Loucy (cell line): ENCODE results near the gene EEF1G.
A peak's percentile ranks its signal among the peaks of the same experiment; 100 is the strongest.
"Not testable (repeated sequence)": the region's sequence is repeated elsewhere in the genome, so short reads cannot be mapped to it uniquely, and the experiment has no call there.

Source experiments
- H2AFZ ChIP-seq: fragments of 200-600 bp; sonication (generic); 2 replicates; pipeline ENCODE4 v1.6.0; 2016; ENCODE audit warnings: antibody characterized with exemption, mild to moderate bottlenecking, low read length, moderate library complexity
- H3F3A ChIP-seq: fragments of 200-600 bp; 2 replicates; pipeline ENCODE4 v1.6.0; 2016; ENCODE audit warnings: antibody characterized with exemption, low read depth, mild to moderate bottlenecking
- H3K27me3 ChIP-seq: fragments of 200-600 bp; sonication (generic); 2 replicates; pipeline ENCODE4 v1.6.1; 2014; ENCODE audit warnings: low read length, mild to moderate bottlenecking; ENCODE audit not compliant: insufficient read depth, poor library complexity, severe bottlenecking
- H3K36me3 ChIP-seq: fragments of 200-600 bp; sonication (generic); 2 replicates; pipeline ENCODE4 v1.6.1; 2016; ENCODE audit warnings: low read length; ENCODE audit not compliant: insufficient read depth
- H3K4me1 ChIP-seq: fragments of 200-600 bp; sonication (generic); 2 replicates; pipeline ENCODE4 v1.5.1; 2014; ENCODE audit warnings: low read length, mild to moderate bottlenecking; ENCODE audit not compliant: insufficient read depth, poor library complexity, severe bottlenecking
- H3K4me2 ChIP-seq: fragments of 200-600 bp; sonication (generic); 2 replicates; pipeline ENCODE4 v1.6.0; 2014; ENCODE audit warnings: antibody characterized with exemption, low read length, low read depth, mild to moderate bottlenecking; ENCODE audit not compliant: poor library complexity, severe bottlenecking
- H3K4me3 ChIP-seq: fragments of 200-600 bp; sonication (generic); 2 replicates; pipeline ENCODE4 v1.5.1; 2014; ENCODE audit warnings: low read length, mild to moderate bottlenecking, mixed read lengths; ENCODE audit not compliant: poor library complexity, severe bottlenecking
- H3K79me2 ChIP-seq: fragments of 200-600 bp; sonication (generic); 2 replicates; pipeline ENCODE4 v1.6.1; 2014; ENCODE audit warnings: low read length; ENCODE audit not compliant: insufficient read depth
- H3K9ac ChIP-seq: fragments of 200-600 bp; sonication (generic); 2 replicates; pipeline ENCODE4 v1.6.0; 2014; ENCODE audit warnings: mild to moderate bottlenecking, low read depth, low read length, moderate library complexity; ENCODE audit not compliant: poor library complexity, severe bottlenecking
- H3K9me2 ChIP-seq: fragments of 200-600 bp; sonication (generic); replicated peaks from 2 replicates; pipeline ENCODE4 v1.6.1; 2016; ENCODE audit warnings: low read depth, low read length, mixed read lengths
- H3K9me3 ChIP-seq: fragments of 200-600 bp; sonication (generic); 2 replicates; pipeline ENCODE4 v1.6.1; 2014; ENCODE audit warnings: mild to moderate bottlenecking, antibody characterized with exemption, low read length, low read depth; ENCODE audit not compliant: insufficient read depth
- H4K20me1 ChIP-seq: fragments of 200-600 bp; sonication (generic); 2 replicates; pipeline ENCODE4 v1.6.0; 2014; ENCODE audit warnings: antibody characterized with exemption, low read length, mild to moderate bottlenecking; ENCODE audit not compliant: insufficient read depth, poor library complexity, severe bottlenecking
- CTCF ChIP-seq: fragments of 200-600 bp; sonication (generic); conservative IDR thresholded peaks from 2 replicates; pipeline ENCODE4 v1.5.1; 2014; ENCODE audit warnings: mild to moderate bottlenecking, antibody characterized with exemption, low read length
- EZH2phosphoT487 ChIP-seq: fragments of 200-600 bp; IDR thresholded peaks from 2 replicates; pipeline ENCODE4 v1.6.1; 2018; ENCODE audit warnings: antibody characterized with exemption, mild to moderate bottlenecking, moderate library complexity, borderline replicate concordance

The EEF1G gene

GRCh38 chr11:62621027-62621566, 47.4 kb upstream of the EEF1G start:
- Histone ChIP-seq H3K4me1 (peaks cover 12% of the 10 kb centered on the region), H3K79me2 (peaks cover 21% of the 10 kb centered on the region), H3K9me3 (no peaks in the 10 kb centered on the region), H3F3A (peaks cover 15% of the 10 kb centered on the region), H3K4me3 (peak overlapping the region; percentile 83), H3K9me2 (no peaks in the 10 kb centered on the region), H3K4me2 (peak overlapping the region; percentile 89), H3K36me3 (peaks cover 13% of the 10 kb centered on the region; the same call in 1 of the 2 replicates), H3K27me3 (no peaks in the 10 kb centered on the region), H2AFZ (peak overlapping the region; percentile 52; the same call in 1 of the 2 replicates), H3K9ac (peak overlapping the region; percentile 88), H4K20me1 (no peaks in the 10 kb centered on the region)
- no peak for TF ChIP-seq CTCF
- no peak for TF ChIP-seq EZH2phosphoT487

GRCh38 chr11:62616957-62617356, 43.3 kb upstream of the EEF1G start:
- H3K9ac ChIP-seq, H3K4me3 ChIP-seq, H3K9me2 ChIP-seq, H3K36me3 ChIP-seq, H3K27me3 ChIP-seq, H3K4me2 ChIP-seq, H3F3A ChIP-seq, H3K9me3 ChIP-seq, H2AFZ ChIP-seq, H4K20me1 ChIP-seq: not testable (repeated sequence)
- peaks cover 12% of the 10 kb centered on the region for H3K4me1 ChIP-seq
- peaks cover 21% of the 10 kb centered on the region for H3K79me2 ChIP-seq

- Histone ChIP-seq H3K4me3 (no peak overlapping the region), H3K9me2 (no peaks in the 10 kb centered on the region), H3K9ac (no peak overlapping the region), H2AFZ (no peak overlapping the region), H3K4me1 (peaks cover 20% of the 10 kb centered on the region), H3K9me3 (no peaks in the 10 kb centered on the region), H3K4me2 (no peak overlapping the region), H3K36me3 (no peaks in the 10 kb centered on the region), H3F3A (peaks cover 8% of the 10 kb centered on the region), H3K79me2 (peaks cover 23% of the 10 kb centered on the region), H3K27me3 (no peaks in the 10 kb centered on the region), H4K20me1 (no peaks in the 10 kb centered on the region)
- no peak for TF ChIP-seq EZH2phosphoT487
- no peak for TF ChIP-seq CTCF
These were observed 41.8 kb upstream of the EEF1G start for GRCh38 chr11:62615521-62615920.

- peak overlapping the region; percentile 17 for H3K9ac ChIP-seq
- no peaks in the 10 kb centered on the region for H3K27me3 ChIP-seq
- H3K36me3 ChIP-seq, result no peaks in the 10 kb centered on the region
- H3K9me3 ChIP-seq, result no peaks in the 10 kb centered on the region
- H4K20me1 ChIP-seq, result no peaks in the 10 kb centered on the region
- no peaks in the 10 kb centered on the region for H3K9me2 ChIP-seq
- H3K4me1 ChIP-seq, result peaks cover 16% of the 10 kb centered on the region
- peaks cover 8% of the 10 kb centered on the region for H3F3A ChIP-seq
- no peak overlapping the region for H2AFZ ChIP-seq
- H3K4me2 ChIP-seq, result no peak overlapping the region
- no peak overlapping the region for H3K4me3 ChIP-seq
- no peak for TF ChIP-seq CTCF
- TF ChIP-seq EZH2phosphoT487, result no peak
- peaks cover 17% of the 10 kb centered on the region; the same call in 1 of the 2 replicates for H3K79me2 ChIP-seq
These were observed 40.6 kb upstream of the EEF1G start for GRCh38 chr11:62614275-62614674.
